Activated T-helper 1 cell treated with anti-CD3 and anti-CD28 coated beads, Interleukin-12 subunit alpha, Interleukin-12 subunit beta, Interleukin-2, Interleukin-4 antibody, amounts not matched to agents 30 ng/mL and 10 ng/mL and 1 ng/mL, durations not matched to agents 14 hours and 24 hours and 36 hours (primary cell): Measurements from ENCODE around the gene CEPT1. TPM values are rescaled to one million over a fixed set of nuclear protein-coding genes. Genes with fewer than 3 reads are reported as not detected.

Experiments used
- DNase-seq: peaks from one replicate; pipeline ENCODE4 v3.0.0; 2021; ENCODE audit warnings: low spot score
- H3K27ac Mint-ChIP-seq: one replicate; pipeline ENCODE4 v1.8.0; 2021; ENCODE audit warnings: mild to moderate bottlenecking, mixed read lengths
- H3K27me3 Mint-ChIP-seq: one replicate; pipeline ENCODE4 v1.8.0; 2022; ENCODE audit warnings: mild to moderate bottlenecking, moderate library complexity, mixed read lengths; ENCODE audit not compliant: insufficient read depth
- H3K36me3 Mint-ChIP-seq: one replicate; pipeline ENCODE4 v1.8.0; 2021; ENCODE audit warnings: low read depth, mixed read lengths
- H3K4me1 Mint-ChIP-seq: one replicate; pipeline ENCODE4 v1.8.0; 2021; ENCODE audit warnings: low read depth, mixed read lengths
- H3K4me3 Mint-ChIP-seq: one replicate; pipeline ENCODE4 v1.8.0; 2021; ENCODE audit warnings: mild to moderate bottlenecking, moderate library complexity, mixed read lengths
- H3K9me3 Mint-ChIP-seq: one replicate; pipeline ENCODE4 v1.8.0; 2021; ENCODE audit warnings: mixed read lengths
- intact Hi-C: fragments of 100-400 bp; cut with micrococcal nuclease; formaldehyde crosslinking; loops from one replicate; pipeline ENCODE4 v1.15.1; 2024
- total RNA-seq: library from RNA; stranded (reverse); gene quantifications from 2 replicates; pipeline ENCODE4 v1.2.3, GENCODE V29; 2022

Gene CEPT1
- total RNA-seq, 1 donor from 2014 or later, result 37.3 TPM

- H3K4me1 Mint-ChIP-seq, result peaks cover 98% of the 10 kb centered on the region
- H3K27me3 Mint-ChIP-seq, result no peaks in the 10 kb centered on the region
- H3K9me3 Mint-ChIP-seq, result no peaks in the 10 kb centered on the region
- no peak overlapping the region for H3K4me3 Mint-ChIP-seq
- intact Hi-C loops, result no loop called here
- H3K36me3 Mint-ChIP-seq, result peaks cover 91% of the 10 kb centered on the region
- H3K27ac Mint-ChIP-seq, result peak overlapping the region; percentile 74
- DNase-seq, result no peak
These were observed 51.0 kb downstream of the CEPT1 start for GRCh38 chr1:111190931-111191451.

- Mint-ChIP-seq H3K27ac (peak overlapping the region; percentile 74), H3K4me3 (no peak overlapping the region), H3K27me3 (no peaks in the 10 kb centered on the region), H3K9me3 (no peaks in the 10 kb centered on the region), H3K36me3 (peaks cover 91% of the 10 kb centered on the region), H3K4me1 (peaks cover 100% of the 10 kb centered on the region)
- intact Hi-C loops, result no loop called here
- DNase-seq, result no peak
These were observed 51.5 kb downstream of the CEPT1 start for GRCh38 chr1:111191496-111191895.

- peaks cover 100% of the 10 kb centered on the region for H3K4me1 Mint-ChIP-seq
- H3K9me3 Mint-ChIP-seq, result no peaks in the 10 kb centered on the region
- H3K4me3 Mint-ChIP-seq, result peak overlapping the region; percentile 10
- H3K27me3 Mint-ChIP-seq, result no peaks in the 10 kb centered on the region
- H3K27ac Mint-ChIP-seq, result peak overlapping the region; percentile 74
- no peak for DNase-seq
- intact Hi-C loops, result no loop called here
- H3K36me3 Mint-ChIP-seq, result peaks cover 91% of the 10 kb centered on the region
These were observed 52.1 kb downstream of the CEPT1 start for GRCh38 chr1:111192074-111192473.

GRCh38 chr1:111192658-111193519 is 52.9 kb downstream of the CEPT1 start:
- no peaks in the 10 kb centered on the region for H3K9me3 Mint-ChIP-seq
- H3K4me3 Mint-ChIP-seq, result peak overlapping the region; percentile 48
- H3K27ac Mint-ChIP-seq, result peak overlapping the region; percentile 74
- intact Hi-C loops, result no loop called here
- peaks cover 94% of the 10 kb centered on the region for H3K36me3 Mint-ChIP-seq
- H3K4me1 Mint-ChIP-seq, result peaks cover 100% of the 10 kb centered on the region
- no peak for DNase-seq
- H3K27me3 Mint-ChIP-seq, result no peaks in the 10 kb centered on the region

GRCh38 chr1:111193712-111194480 is 53.9 kb downstream of the CEPT1 start:
- DNase-seq, result no peak
- no peaks in the 10 kb centered on the region for H3K27me3 Mint-ChIP-seq
- intact Hi-C loops, result no loop called here
- H3K4me1 Mint-ChIP-seq, result peaks cover 95% of the 10 kb centered on the region
- peak overlapping the region; percentile 74 for H3K27ac Mint-ChIP-seq
- peak overlapping the region; percentile 100 for H3K4me3 Mint-ChIP-seq
- H3K36me3 Mint-ChIP-seq, result peaks cover 95% of the 10 kb centered on the region
- no peaks in the 10 kb centered on the region for H3K9me3 Mint-ChIP-seq

- no peaks in the 10 kb centered on the region for H3K27me3 Mint-ChIP-seq
- H3K27ac Mint-ChIP-seq, result peak overlapping the region; percentile 69
- peak overlapping the region; percentile 100 for H3K4me3 Mint-ChIP-seq
- peaks cover 88% of the 10 kb centered on the region for H3K36me3 Mint-ChIP-seq
- DNase-seq, result no peak
- peaks cover 82% of the 10 kb centered on the region for H3K4me1 Mint-ChIP-seq
- no peaks in the 10 kb centered on the region for H3K9me3 Mint-ChIP-seq
- intact Hi-C loops, result no loop called here
These were observed 55.1 kb downstream of the CEPT1 start for GRCh38 chr1:111195002-111195684.

- Mint-ChIP-seq H3K9me3 (no peaks in the 10 kb centered on the region), H3K27ac (peak overlapping the region; percentile 70), H3K27me3 (no peaks in the 10 kb centered on the region), H3K36me3 (peaks cover 82% of the 10 kb centered on the region), H3K4me1 (peaks cover 81% of the 10 kb centered on the region), H3K4me3 (peak overlapping the region; percentile 100)
- intact Hi-C loops, result no loop called here
- no peak for DNase-seq
These were observed 56.2 kb downstream of the CEPT1 start for GRCh38 chr1:111196213-111196612.

- intact Hi-C loops, result loop anchor here (2.0 kb wide), 1 partner anchor 13 kb away; no protein-coding TSS in a partner anchor
- Mint-ChIP-seq H3K27ac (peak overlapping the region; percentile 99), H3K36me3 (peaks cover 70% of the 10 kb centered on the region), H3K27me3 (no peaks in the 10 kb centered on the region), H3K4me3 (peak overlapping the region; percentile 100), H3K9me3 (no peaks in the 10 kb centered on the region), H3K4me1 (peaks cover 81% of the 10 kb centered on the region)
- DNase-seq, result no peak
These were observed 57.7 kb downstream of the CEPT1 start for GRCh38 chr1:111197598-111198284.

GRCh38 chr1:111198836-111199235 is 58.8 kb downstream of the CEPT1 start:
- intact Hi-C loops, result loop anchor here (1.0 to 2.0 kb wide), 4 partner anchors 11 to 200 kb away; no protein-coding TSS in a partner anchor
- Mint-ChIP-seq H3K36me3 (peaks cover 61% of the 10 kb centered on the region), H3K4me1 (peaks cover 76% of the 10 kb centered on the region), H3K4me3 (peak overlapping the region; percentile 100), H3K27me3 (no peaks in the 10 kb centered on the region), H3K27ac (peak overlapping the region; percentile 99), H3K9me3 (no peaks in the 10 kb centered on the region)
- no peak for DNase-seq

- Mint-ChIP-seq H3K27ac (peak overlapping the region; percentile 99), H3K36me3 (peaks cover 56% of the 10 kb centered on the region), H3K9me3 (no peaks in the 10 kb centered on the region), H3K27me3 (no peaks in the 10 kb centered on the region), H3K4me3 (peak overlapping the region; percentile 100), H3K4me1 (peaks cover 71% of the 10 kb centered on the region)
- no peak for DNase-seq
- intact Hi-C loops, result loop anchor here (1.0 to 2.0 kb wide), 4 partner anchors 11 to 200 kb away; no protein-coding TSS in a partner anchor
These were observed 59.3 kb downstream of the CEPT1 start for GRCh38 chr1:111199329-111199728.

- Mint-ChIP-seq H3K27ac (peak within 1 kb of the TSS; percentile 99), H3K36me3 (peaks cover 49% of the 10 kb centered on the region)
These were observed 60.1 kb downstream of the CEPT1 start, which contains the start of gene DENND2D for GRCh38 chr1:111199881-111200801. DENND2D (minus strand) TSS chr1:111200646; CDS start chr1:111200459, 187 bp downstream.

More at GRCh38 chr1:111199881-111200801, 60.1 kb downstream of the CEPT1 start, which contains the start of gene DENND2D:
- Mint-ChIP-seq H3K9me3 (no peaks in the 10 kb centered on the region), H3K27me3 (no peaks in the 10 kb centered on the region), H3K4me1 (peaks cover 70% of the 10 kb centered on the region), H3K4me3 (peak within 1 kb of the TSS; percentile 100)
- peak; percentile 59 for DNase-seq
- intact Hi-C loops, result loop anchor here (1.0 to 10.0 kb wide), 11 partner anchors 12 to 965 kb away; partner anchors contain the start of genes ATP5PB, CEPT1, DRAM2 and LRIF1
